Activated CD8-positive, alpha-beta T cell treated with anti-CD3 and anti-CD28 coated beads for 36 hours (primary cell): ENCODE data around the gene MAGEA8. TPM values are rescaled to one million over a fixed set of nuclear protein-coding genes. Genes with fewer than 3 reads are reported as not detected.

ENCODE experiments used
- ATAC-seq: fragments of 200-7000 bp; cut with Tn5 transposase; one replicate; pipeline ENCODE4 v1.10.0; 2021; ENCODE audit warnings: mild to moderate bottlenecking, moderate library complexity
- CTCF ChIA-PET: fragments of 350-600 bp; sonication (Branson Sonifier 250); formaldehyde crosslinking; loops from one replicate; lab custom pipeline; 2021; ENCODE audit warnings: antibody characterized with exemption; lab: Charles Lee
- POLR2A ChIA-PET: fragments of 350-600 bp; sonication (Branson Sonifier 250); formaldehyde crosslinking; loops from one replicate; lab custom pipeline; 2021; ENCODE audit warnings: antibody characterized with exemption; lab: Charles Lee
- DNase-seq: peaks from one replicate; pipeline ENCODE4 v3.0.0-alpha.2; 2020
- H3K27ac Mint-ChIP-seq: one replicate; pipeline ENCODE4 v1.8.0; 2021; ENCODE audit warnings: mild to moderate bottlenecking, mixed read lengths
- H3K27me3 Mint-ChIP-seq: one replicate; pipeline ENCODE4 v1.8.0; 2021; ENCODE audit warnings: mixed read lengths
- H3K36me3 Mint-ChIP-seq: one replicate; pipeline ENCODE4 v1.8.0; 2021; ENCODE audit warnings: low read depth, mixed read lengths
- H3K4me1 Mint-ChIP-seq: one replicate; pipeline ENCODE4 v1.8.0; 2021; ENCODE audit warnings: low read depth, mixed read lengths
- H3K4me3 Mint-ChIP-seq: one replicate; pipeline ENCODE4 v1.8.0; 2021; ENCODE audit warnings: mild to moderate bottlenecking, moderate library complexity, mixed read lengths
- H3K9me3 Mint-ChIP-seq: one replicate; pipeline ENCODE4 v1.8.0; 2021; ENCODE audit warnings: mixed read lengths
- intact Hi-C: fragments of 100-400 bp; cut with micrococcal nuclease; formaldehyde crosslinking; loops from one replicate; pipeline ENCODE4 v1.10.0; 2022
- total RNA-seq, 2 experiments: library from RNA; stranded (reverse); gene quantifications; one replicate each; pipeline ENCODE4 v1.2.3, GENCODE V29; 2021
- TF ChIP-seq, protein P1 (sequence below): fragments of 200-600 bp; IDR thresholded peaks from one replicate; pipeline ENCODE4 v1.8.0; 2022; ENCODE audit warnings: antibody characterized with exemption, mild to moderate bottlenecking

The MAGEA8 gene
- total RNA-seq, 2 experiments from 2014 or later = not detected

DNA sequence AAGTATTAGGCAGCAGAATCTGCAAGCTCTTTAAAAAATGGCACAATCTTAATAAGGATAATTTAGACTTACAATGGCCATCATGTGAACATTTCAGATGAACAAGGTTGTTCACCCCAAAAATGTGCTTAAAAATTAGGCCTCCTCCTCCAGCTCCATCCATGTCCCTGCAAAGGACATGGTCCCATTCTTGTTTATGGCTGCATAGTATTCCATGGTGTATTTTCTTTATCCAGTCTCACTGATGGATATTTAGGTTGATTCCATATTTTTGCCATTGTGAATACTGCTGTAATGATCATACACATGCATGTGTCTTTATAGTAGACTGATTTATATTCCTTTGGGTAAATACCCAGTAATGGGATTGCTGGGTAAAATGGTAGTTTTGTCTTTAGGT, 29.1 kb upstream of the MAGEA8 start:
- H3K4me3 Mint-ChIP-seq = no peak overlapping the region
- no peaks in the 10 kb centered on the region for H3K9me3 Mint-ChIP-seq
- POLR2A ChIA-PET = no interaction called here
- H3K27me3 Mint-ChIP-seq = peaks cover 7% of the 10 kb centered on the region
- no peak for DNase-seq
- TF ChIP-seq, protein P1, sequence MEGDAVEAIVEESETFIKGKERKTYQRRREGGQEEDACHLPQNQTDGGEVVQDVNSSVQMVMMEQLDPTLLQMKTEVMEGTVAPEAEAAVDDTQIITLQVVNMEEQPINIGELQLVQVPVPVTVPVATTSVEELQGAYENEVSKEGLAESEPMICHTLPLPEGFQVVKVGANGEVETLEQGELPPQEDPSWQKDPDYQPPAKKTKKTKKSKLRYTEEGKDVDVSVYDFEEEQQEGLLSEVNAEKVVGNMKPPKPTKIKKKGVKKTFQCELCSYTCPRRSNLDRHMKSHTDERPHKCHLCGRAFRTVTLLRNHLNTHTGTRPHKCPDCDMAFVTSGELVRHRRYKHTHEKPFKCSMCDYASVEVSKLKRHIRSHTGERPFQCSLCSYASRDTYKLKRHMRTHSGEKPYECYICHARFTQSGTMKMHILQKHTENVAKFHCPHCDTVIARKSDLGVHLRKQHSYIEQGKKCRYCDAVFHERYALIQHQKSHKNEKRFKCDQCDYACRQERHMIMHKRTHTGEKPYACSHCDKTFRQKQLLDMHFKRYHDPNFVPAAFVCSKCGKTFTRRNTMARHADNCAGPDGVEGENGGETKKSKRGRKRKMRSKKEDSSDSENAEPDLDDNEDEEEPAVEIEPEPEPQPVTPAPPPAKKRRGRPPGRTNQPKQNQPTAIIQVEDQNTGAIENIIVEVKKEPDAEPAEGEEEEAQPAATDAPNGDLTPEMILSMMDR = no peak
- no peaks in the 10 kb centered on the region for H3K36me3 Mint-ChIP-seq
- CTCF ChIA-PET = no interaction called here
- intact Hi-C loops = no loop called here
- ATAC-seq = no peak
- no peaks in the 10 kb centered on the region for H3K4me1 Mint-ChIP-seq
- no peak overlapping the region for H3K27ac Mint-ChIP-seq

DNA sequence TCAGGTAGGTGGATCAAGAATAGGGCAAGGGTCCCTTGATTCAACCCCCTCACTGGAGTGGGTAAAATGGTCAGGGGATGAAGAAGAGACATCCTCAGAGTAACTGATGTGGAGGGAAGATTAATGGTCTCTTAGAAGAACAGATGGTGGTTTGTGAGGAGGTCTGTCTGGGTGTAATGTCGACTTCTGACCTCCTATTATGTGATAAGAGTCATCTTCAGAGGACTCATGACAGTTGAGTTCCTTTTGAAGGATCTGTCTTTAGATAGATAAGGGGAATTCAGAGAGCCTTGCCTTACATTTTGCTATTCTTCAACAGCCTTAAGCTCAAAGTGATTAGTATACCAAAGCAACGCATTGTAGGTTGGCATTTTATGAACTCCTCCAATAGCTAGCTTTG, 27.1 kb upstream of the MAGEA8 start:
- Mint-ChIP-seq H3K27me3 (peaks cover 9% of the 10 kb centered on the region), H3K4me1 (no peaks in the 10 kb centered on the region), H3K36me3 (no peaks in the 10 kb centered on the region), H3K27ac (no peak overlapping the region), H3K9me3 (no peaks in the 10 kb centered on the region), H3K4me3 (no peak overlapping the region)
- DNase-seq = no peak
- intact Hi-C loops = no loop called here
- no peak for ATAC-seq
- ChIA-PET POLR2A (no interaction called here), CTCF (interaction anchor here (1.5 kb wide), 1 partner anchor 17 kb away, joined by 3 read pairs; no protein-coding TSS in a partner anchor)
- TF ChIP-seq, protein P1 = no peak

DNA sequence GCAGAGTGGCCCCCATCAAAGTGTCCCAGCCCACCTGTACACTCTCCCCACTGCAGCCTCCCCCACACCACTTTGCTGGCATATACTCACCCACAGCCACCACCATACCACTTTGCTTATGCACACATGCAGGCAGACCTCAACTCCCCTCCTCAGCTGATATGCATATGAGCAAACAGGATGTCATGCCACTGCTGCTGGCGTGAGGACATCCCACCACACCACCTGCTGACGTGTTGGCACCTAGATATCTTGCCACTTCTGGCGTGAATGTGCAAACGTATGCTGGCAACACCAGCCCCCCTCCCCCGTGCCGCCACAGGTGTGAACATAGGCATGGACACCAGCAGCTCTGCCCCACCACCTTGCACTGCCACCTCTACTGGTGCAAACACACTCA, 22.4 kb upstream of the MAGEA8 start:
- intact Hi-C loops = no loop called here
- CTCF ChIA-PET = no interaction called here
- Mint-ChIP-seq H3K27me3 (peaks cover 12% of the 10 kb centered on the region), H3K9me3 (peaks cover 6% of the 10 kb centered on the region), H3K27ac (no peak overlapping the region), H3K36me3 (peaks cover 2% of the 10 kb centered on the region), H3K4me3 (no peak overlapping the region), H3K4me1 (no peaks in the 10 kb centered on the region)
- POLR2A ChIA-PET = no interaction called here
- no peak for ATAC-seq
- no peak for DNase-seq
- TF ChIP-seq, protein P1 = no peak

DNA sequence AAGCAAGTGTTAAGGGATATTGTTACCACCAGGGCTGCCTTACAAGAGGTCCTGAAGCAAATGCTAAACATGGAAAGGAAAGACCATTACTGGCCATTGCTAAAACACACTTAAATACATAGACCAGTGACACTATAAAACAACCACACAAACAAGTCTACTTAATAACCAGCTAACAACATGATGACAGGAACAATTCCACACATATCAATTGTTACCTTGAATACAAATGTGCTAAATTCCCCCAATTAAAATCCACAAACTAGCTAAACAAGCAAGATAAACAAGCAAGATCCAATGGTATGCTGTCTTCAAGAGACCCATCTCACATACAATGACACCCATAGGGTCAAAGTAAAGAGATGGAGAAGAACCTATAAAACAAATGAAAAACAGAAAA, 20.5 kb upstream of the MAGEA8 start:
- TF ChIP-seq, protein P1 = no peak

DNA sequence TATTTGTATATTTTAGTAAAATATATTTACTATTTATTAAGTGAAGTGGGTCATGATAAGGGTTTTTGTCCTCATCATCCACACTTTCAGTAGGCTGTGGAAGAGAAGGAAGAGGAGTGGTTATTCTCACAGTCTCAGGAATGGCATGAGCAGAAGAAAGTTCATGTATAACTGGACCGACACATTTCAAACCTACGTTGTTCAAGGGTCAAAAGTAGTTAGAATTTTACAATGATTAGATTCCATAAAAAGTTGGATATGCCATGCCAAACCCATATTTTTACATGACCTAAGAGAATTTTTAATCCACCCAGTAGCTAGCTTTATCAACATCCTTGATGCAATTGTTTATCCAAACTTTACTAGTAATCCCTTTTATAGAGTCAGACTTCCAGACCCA, 15.6 kb upstream of the MAGEA8 start:
- intact Hi-C loops = no loop called here
- H3K36me3 Mint-ChIP-seq = no peaks in the 10 kb centered on the region
- ChIA-PET POLR2A (no interaction called here), CTCF (no interaction called here)
- H3K27me3 Mint-ChIP-seq = peaks cover 6% of the 10 kb centered on the region
- DNase-seq (no peak), ATAC-seq (no peak)
- no peaks in the 10 kb centered on the region for H3K4me1 Mint-ChIP-seq
- TF ChIP-seq, protein P1 = no peak
- H3K4me3 Mint-ChIP-seq = no peak overlapping the region
- H3K9me3 Mint-ChIP-seq = no peaks in the 10 kb centered on the region
- H3K27ac Mint-ChIP-seq = no peak overlapping the region

More for the DNA sequence above, 20.5 kb upstream of the MAGEA8 start:
- H3K4me1 Mint-ChIP-seq = no peaks in the 10 kb centered on the region
- ChIA-PET POLR2A (no interaction called here), CTCF (no interaction called here)
- peaks cover 12% of the 10 kb centered on the region for H3K27me3 Mint-ChIP-seq
- H3K27ac Mint-ChIP-seq = no peak overlapping the region
- H3K4me3 Mint-ChIP-seq = no peak overlapping the region
- peaks cover 2% of the 10 kb centered on the region for H3K36me3 Mint-ChIP-seq
- peaks cover 6% of the 10 kb centered on the region for H3K9me3 Mint-ChIP-seq
- DNase-seq (no peak), ATAC-seq (no peak)
- intact Hi-C loops = no loop called here
